ENCODE measurements around the gene RGS6. TPM values are rescaled to one million over a fixed set of nuclear protein-coding genes. Genes with fewer than 3 reads are reported as not detected.

Gene RGS6
- total RNA-seq, 1 donor from 2014 or later = not detected

- no peak for DNase-seq (ENCODE audit: extremely low read depth, low read depth, low spot score)
Observed at GRCh38 chr14:72483311-72483710, 551.1 kb downstream of the RGS6 start.

- DNase-seq (ENCODE audit: extremely low read depth, low read depth, low spot score) = no peak
Observed at GRCh38 chr14:72485695-72486094, 553.5 kb downstream of the RGS6 start.

GRCh38 chr14:72488514-72488913, 556.3 kb downstream of the RGS6 start:
- no peak for DNase-seq (ENCODE audit: extremely low read depth, low read depth, low spot score)

DNA sequence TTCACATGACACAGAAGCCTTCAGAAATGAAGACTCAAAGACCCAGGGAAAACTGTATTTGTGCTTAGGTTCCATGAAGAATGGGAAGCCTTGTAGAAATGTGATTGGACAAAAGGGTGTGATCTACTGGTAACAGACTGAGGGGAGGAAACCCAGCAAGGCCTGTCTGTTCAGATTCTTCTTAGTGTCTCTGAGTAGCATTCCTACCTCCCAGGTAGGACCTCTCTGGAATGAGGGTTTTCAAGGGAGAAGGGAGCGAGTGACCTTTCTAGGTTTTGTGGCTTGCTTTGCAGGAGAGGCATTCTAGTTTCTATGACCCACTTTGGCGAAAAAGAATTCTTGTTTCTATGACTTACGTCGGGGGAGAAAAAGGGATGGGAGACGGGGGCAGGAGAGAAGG, 560.0 kb downstream of the RGS6 start:
- no peak for DNase-seq (ENCODE audit: extremely low read depth, low read depth, low spot score)

GRCh38 chr14:72495668-72496067, 563.4 kb downstream of the RGS6 start:
- DNase-seq (ENCODE audit: extremely low read depth, low read depth, low spot score) = no peak

GRCh38 chr14:72498646-72499045, 566.4 kb downstream of the RGS6 start:
- no peak for DNase-seq (ENCODE audit: extremely low read depth, low read depth, low spot score)

GRCh38 chr14:72499746-72500145, 567.5 kb downstream of the RGS6 start:
- no peak for DNase-seq (ENCODE audit: extremely low read depth, low read depth, low spot score)

DNA sequence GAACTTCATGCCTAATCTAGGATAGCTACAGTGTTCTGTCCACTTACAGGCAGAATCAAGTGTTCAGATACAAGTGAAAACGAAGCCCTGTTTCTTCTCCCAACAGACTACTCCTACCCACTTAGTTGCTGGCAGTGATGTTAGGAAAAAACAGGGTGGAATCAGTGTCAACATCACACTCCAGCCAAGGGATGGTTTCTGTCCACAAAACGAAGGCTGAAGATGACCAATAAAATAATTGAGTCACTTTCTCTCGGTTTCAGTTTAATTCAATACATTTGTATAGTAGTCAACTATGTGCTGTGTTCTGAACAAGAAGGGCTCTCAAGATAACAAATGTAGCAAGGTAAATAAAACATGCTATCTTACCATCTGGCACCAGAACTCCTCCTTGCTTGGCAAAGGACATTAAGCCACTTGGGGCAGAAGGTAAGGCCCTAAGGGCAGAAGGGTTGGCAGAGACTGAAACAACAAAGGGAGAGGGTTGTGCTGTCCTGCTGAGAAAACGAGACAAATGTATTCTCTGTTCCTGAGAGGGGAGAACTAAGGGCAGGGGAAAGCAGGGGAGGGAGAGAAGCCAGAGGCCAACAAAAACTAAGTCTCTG, 568.1 kb downstream of the RGS6 start:
- DNase-seq (ENCODE audit: extremely low read depth, low read depth, low spot score) = no peak

DNA sequence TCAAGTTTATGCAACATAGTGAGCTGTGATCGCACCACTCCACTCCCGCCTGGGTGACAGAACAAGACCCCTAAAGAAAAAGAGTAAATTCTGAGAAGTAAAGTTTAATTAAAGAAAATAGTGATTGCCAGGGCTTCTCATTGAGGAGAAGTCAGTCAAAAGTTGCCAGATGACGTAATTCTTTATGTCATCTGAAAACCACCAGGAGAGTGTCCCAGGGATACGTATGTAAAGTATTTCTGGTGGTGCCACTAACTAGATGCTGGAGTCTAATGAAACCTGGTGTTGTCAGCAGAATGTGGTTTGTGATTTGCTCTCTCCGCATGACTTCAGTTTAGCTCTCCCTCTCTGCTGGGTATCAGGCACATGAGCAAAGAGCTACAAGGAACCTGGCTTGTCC, 569.2 kb downstream of the RGS6 start:
- no peak for DNase-seq (ENCODE audit: extremely low read depth, low read depth, low spot score)

DNA sequence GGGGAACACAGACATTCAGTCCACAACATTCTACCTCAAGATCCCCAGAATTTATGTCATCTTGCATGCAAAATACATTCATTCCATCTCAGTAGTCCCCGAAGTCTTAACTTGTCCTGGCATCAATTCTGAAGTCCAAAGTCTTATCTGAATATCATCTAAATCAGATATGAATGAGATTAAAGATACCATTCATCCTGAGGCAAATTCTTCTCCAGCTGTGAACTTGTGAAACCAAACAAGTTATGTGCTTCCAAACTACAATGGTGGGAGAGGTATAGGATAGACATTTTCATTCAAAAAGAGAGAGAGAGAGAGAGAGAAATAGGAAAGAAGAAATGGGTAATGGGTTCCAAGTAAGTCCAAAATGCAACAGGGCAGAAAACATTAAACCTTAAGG, 571.0 kb downstream of the RGS6 start:
- no peak for DNase-seq (ENCODE audit: extremely low read depth, low read depth, low spot score)

DNA sequence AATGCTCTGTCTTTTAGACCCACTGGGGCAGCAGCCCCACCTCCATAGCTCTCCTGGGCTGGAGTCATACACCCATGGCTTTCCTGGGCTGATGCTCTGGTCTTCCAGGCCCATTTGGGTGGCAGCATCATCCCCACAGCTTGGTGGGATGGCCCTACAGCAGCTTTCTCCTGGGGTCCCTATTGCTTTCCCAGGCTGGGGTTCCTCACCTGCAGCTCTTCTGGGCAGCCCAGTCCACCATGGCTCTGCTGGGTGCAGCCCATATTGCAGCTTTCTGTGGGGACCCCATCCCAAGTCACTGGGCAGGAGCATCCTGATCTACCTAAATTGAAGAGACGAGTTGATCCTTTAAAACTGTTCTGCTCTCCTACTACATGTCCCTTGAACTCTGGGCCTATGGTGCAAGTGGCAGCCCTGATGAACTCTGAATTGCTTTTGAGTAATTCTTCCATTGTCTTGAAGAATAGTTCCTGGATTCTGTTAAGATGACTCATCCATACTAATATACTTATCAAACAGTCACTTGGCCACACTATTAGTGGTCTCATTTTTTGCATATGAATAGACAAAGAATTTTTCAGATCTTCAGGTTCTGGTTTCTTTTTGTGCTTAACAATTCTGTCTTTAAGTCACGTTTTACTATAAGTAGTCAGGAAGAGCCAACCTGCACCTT, 571.6 kb downstream of the RGS6 start:
- no peak for DNase-seq (ENCODE audit: extremely low read depth, low read depth, low spot score)

DNA sequence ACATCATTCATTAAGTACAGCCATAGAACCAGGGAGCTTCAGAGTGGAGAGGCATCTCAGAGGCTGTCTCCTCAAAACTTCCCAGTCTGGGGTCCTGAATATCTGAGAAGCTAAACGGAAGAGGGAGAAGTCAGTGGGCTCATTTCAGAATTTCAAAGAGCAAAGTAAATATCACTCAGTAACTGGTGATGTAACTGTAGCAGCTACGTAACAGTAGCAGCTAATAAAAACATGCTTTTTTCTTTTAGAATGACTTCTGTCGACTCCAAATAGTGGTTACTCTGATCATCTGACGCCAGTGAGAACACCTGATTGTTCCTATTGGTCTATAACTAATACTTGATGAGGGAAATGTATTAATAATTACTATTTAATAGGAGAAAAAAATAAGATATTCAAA, 578.3 kb downstream of the RGS6 start:
- DNase-seq (ENCODE audit: extremely low read depth, low read depth, low spot score) = no peak

- DNase-seq (ENCODE audit: extremely low read depth, low read depth, low spot score) = no peak
Observed at GRCh38 chr14:72512281-72512680, 580.1 kb downstream of the RGS6 start.

- no peak for DNase-seq (ENCODE audit: extremely low read depth, low read depth, low spot score)
Observed at GRCh38 chr14:72512925-72513324, 580.7 kb downstream of the RGS6 start.

- DNase-seq (ENCODE audit: extremely low read depth, low read depth, low spot score) = no peak
Observed at GRCh38 chr14:72513346-72513745, 581.1 kb downstream of the RGS6 start.

DNA sequence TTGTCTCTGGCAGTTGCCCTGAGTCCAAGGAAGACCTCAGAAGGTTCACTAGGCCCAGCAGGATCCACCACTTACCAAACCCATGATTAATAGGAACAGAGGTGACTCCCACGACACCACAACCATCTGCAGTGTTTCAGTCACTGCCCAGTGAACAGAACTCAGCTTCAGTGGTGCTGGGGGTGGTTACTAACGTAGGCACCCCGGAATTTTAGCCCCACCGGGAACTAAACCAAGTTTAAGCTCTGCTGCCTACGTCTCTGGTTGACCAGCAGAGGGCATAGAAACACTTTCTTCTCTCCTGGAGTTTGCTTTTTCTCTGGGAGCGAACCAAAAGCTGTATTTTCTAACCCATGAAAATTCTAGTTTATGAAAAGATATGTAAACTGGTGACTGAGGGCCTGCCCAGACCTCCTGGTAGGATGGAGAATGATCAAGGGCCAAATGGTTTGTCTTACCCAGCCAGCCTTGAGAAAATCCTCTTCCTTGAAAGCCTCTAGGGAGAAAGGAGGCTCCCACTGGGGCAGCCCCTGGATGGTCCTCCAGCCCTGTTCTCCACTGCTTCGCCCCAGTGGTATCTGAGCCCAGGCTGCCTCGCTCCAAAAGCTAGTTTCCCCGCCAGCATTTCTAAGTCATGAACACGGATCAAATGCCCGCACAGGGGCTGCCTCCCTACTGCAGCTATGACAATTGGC, 581.9 kb downstream of the RGS6 start:
- DNase-seq (ENCODE audit: extremely low read depth, low read depth, low spot score) = no peak

DNA sequence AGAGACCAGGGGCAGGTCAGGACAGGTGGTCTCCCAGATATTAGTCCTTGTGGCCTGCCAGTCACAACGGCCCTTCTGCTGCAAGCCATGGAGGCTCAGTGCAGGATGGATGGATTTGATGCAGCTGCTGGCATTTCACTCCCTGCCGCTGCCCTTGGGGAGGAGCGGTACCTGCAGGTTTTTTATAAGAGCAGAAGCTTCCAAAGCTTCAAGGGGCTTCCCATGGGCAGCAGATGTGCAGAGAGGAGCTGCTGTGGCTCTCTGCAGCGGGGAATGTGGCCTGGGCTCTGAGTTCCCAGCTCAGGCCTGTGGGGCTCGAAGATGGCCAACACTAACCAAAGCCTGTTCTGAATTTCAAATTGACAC, 582.4 kb downstream of the RGS6 start:
- no peak for DNase-seq (ENCODE audit: extremely low read depth, low read depth, low spot score)

GRCh38 chr14:72515779-72516770, 583.8 kb downstream of the RGS6 start:
- DNase-seq (ENCODE audit: extremely low read depth, low read depth, low spot score) = no peak

DNA sequence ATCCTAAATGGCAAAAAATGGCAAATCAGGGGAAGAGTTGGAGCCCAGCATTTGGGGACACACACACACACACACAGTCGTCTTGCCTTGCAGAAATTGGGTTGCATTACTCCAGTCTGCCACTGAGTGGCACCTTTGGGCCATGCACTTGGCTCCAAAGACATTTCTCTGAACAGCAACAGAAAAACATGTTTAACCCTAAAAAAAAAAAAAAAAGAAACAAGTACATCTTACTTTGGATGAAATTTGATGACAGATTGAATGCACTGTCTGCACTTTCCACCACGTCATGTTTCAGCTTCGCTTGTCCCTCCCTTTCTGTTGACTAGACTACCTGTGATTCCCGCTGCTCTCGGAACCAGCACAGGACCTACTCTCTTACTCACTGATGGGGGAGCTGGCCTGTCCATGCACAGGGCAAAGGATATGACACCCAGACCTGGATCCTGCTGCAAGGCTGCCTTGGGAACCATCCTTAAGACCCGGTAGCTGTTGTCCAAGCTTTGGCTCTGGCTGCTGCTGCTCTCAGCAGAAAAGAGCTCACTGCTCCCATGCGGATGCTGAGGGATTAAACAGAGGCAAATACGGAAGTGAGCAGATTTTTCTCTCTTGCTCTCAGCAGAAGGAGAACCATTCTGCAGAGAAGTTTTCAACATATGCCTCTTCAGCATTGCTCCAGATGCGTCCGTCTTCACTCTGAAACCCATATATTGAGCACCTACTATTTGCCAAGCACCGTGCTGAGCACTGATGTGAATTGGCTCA, 584.9 kb downstream of the RGS6 start:
- no peak for DNase-seq (ENCODE audit: extremely low read depth, low read depth, low spot score)

GRCh38 chr14:72517736-72518135, 585.5 kb downstream of the RGS6 start:
- DNase-seq (ENCODE audit: extremely low read depth, low read depth, low spot score) = no peak
